Endometrium (tissue), 2 donors: Measurements from ENCODE around the gene ECPAS.
"Not testable (repeated sequence)": the region's sequence is repeated elsewhere in the genome, so short reads cannot be mapped to it uniquely, and the experiment has no call there.

Experiments used
- FAIRE-seq: peaks from 2 replicates; lab custom pipeline; 2012; peaks lifted over from hg19 to GRCh38; lab: Jason Lieb, UNC
- donor health status: control.
- donor health status: control.

The ECPAS gene, protein sequence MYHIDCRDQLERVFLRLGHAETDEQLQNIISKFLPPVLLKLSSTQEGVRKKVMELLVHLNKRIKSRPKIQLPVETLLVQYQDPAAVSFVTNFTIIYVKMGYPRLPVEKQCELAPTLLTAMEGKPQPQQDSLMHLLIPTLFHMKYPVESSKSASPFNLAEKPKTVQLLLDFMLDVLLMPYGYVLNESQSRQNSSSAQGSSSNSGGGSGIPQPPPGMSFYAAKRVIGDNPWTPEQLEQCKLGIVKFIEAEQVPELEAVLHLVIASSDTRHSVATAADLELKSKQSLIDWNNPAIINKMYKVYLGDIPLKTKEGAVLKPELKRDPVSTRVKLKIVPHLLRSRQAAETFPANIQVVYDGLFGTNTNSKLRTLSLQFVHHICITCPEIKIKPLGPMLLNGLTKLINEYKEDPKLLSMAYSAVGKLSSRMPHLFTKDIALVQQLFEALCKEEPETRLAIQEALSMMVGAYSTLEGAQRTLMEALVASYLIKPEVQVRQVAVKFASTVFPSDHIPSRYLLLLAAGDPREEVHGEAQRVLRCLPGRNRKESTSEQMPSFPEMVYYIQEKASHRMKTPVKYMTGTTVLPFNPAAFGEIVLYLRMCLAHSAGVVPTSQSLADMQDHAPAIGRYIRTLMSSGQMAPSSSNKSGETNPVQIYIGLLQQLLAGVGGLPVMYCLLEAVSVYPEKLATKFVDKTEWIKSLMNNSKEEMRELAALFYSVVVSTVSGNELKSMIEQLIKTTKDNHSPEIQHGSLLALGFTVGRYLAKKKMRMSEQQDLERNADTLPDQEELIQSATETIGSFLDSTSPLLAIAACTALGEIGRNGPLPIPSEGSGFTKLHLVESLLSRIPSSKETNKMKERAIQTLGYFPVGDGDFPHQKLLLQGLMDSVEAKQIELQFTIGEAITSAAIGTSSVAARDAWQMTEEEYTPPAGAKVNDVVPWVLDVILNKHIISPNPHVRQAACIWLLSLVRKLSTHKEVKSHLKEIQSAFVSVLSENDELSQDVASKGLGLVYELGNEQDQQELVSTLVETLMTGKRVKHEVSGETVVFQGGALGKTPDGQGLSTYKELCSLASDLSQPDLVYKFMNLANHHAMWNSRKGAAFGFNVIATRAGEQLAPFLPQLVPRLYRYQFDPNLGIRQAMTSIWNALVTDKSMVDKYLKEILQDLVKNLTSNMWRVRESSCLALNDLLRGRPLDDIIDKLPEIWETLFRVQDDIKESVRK (N-terminal part only)

DNA sequence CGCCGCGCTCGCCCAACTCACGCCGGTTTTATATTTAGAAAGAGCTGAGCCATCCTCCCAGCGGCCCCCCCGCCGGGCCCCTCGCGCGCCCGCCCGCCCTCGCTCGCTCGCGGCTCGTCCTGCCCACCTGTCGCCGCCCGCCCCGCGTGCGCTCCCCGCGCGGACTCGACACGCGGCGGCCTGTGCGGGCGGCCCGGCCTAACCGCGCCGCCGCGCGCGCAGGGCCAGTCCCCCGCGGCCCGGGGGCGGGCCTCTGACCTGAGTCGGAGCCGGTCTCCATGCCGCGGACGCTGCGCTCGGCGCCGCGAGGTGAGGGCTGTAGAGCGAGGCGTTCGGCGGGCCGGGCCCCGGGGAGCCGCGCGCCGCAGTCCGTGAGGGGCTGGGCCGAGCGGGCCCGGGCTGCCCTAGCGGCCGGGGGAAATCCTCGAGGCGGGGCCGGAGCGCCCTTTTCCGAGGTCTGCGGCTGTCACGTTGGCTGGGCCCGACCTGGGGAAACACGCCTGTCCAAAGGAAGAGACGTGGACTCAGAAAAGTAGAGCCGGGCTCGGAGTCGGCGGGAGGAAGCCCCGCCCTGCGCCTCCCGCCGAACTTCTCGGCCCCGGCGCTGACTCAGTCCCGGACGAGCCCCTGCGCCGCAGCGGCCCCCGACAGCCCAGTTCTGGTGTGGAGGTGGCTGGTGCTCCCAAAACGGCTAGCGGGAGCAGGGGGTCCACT is at the start of gene ECPAS:
TSS of gene ECPAS (minus strand) at position 526 of the 714 bp plus-strand sequence. CDS start 11,465 bp downstream, outside the sequence.
- no peak for FAIRE-seq

DNA sequence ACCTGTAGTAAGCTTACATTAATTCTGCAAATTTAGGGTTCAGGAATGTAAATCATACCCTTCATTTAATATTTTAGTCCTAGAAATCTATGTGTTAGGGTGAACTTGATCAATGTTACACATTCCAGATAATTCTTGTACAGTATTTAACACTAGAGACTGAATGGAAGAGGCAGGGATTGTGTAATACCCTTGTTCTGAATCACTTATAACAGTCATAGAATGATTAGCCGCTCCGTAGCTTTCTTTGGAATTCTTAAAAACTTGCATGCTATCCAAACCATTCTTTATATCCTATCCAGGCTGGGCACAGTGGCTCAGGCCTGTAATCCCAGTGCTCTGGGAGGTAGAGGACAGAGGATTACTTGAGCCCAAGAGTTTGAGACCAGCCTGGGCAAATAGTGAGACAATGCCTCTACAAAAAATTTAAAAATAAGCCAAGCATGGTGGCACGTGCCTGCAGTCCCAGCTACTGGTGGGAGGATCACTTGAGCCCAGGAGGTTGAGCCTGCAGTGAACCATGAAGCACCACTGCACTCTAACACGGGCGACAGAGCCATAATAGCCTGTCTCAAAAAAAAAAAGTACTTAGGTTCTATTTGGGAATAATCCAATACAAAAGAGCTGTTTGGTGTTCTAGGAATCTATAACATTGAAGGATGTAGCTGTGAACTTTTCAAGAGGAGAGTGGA is 49.1 kb upstream of the ECPAS start:
- no peak for FAIRE-seq

DNA sequence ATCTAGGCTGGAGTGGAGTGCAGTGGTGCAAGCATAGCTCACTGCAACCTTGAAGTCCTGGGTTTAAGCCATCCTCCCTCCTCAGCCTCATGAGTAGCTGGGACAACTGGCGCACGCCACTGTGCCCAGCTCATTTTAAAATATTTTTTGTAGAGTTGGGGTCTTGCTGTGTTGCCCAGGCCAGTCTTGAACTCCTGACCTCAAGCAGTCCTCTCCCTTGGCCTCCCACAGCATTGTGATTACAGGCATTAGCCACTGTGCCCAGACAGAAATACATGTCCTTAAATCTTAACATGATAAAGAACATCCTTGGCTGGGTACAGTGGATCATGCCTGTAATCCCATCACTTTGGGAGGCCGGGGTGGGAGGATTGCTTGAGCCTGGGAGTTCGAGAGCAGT is 47.5 kb upstream of the ECPAS start:
- FAIRE-seq, result no peak

DNA sequence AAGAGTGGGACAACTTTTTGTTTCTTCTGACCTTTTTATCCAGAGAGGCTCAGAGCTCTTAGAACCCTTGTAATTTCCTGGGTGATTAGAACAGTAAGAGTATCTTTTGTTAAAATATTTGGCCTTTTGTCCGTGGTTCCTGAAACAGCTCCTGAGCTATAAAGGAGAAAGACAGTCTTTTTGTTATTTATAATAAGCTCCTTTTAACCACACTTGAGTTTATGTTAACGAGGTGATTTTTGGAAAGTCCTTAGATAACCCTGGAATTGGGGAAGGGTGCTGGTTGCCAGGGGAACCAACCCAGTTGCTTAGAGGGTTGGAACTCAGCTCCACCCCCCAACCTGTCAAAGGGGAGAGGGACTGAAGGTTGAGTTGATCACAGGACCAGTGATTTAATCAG is 45.6 kb upstream of the ECPAS start:
- no peak for FAIRE-seq

DNA sequence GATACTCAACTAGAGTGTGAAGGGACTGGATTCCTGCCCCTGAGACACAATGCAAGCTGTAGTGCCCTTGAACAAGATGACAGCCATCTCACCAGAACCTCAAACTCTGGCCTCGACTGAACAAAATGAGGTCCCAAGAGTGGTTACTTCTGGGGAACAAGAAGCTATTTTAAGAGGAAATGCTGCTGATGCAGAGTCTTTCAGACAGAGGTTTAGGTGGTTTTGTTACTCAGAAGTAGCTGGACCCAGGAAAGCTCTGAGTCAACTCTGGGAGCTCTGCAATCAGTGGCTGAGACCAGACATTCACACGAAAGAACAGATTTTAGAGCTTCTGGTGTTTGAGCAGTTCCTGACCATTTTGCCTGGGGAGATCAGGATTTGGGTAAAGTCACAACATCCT is 43.2 kb upstream of the ECPAS start:
- no peak for FAIRE-seq

DNA sequence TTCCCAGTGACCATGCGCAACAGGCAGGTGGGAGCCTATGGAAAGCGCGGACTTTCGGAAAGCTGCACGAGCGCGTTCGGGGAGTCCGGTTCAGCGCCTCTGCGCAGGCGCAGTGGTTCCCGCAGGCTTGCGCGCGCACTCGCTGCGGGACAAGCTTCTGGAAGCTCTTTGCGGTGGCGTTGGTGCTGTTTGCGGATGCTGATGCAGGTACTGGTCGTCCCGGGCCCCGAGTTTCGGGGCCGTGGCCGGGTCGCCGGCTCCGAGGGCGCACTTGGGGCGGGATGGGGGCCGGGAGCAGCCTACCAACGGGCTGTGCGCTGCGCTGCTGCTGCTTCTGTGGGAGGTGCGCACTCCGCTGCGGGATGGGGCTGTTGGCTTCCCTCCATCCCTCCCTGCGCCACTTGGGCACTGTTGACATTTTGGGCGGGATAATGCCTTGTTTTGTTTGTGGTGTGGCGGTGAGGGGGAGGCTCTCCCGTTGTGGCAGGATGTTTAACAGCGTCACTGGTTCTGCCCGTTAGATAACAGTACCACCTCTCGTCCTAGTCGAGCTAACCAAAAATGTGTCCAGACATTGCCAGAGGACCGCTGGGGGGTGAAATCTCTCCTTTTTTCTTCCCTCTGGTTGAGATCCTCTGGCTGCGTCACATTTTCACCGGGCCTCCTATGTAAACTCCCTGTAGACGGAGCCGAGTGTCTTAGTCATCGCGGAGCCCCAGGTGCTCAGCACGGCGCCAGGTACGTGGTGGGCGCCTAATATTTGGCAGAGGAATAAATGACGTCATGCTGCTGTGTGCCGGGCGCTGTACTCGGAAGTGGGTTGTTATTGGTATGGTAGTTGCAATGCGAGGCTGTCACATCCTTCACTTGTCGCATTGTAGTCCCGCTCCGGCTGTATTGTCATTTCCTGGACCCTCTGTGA is 41.1 kb upstream of the ECPAS start, which contains the start of gene ZNF483:
TSS of gene ZNF483 (plus strand) at position 124 of the 922 bp plus-strand sequence. CDS start 2,217 bp downstream, outside the sequence.
- no peak for FAIRE-seq

DNA sequence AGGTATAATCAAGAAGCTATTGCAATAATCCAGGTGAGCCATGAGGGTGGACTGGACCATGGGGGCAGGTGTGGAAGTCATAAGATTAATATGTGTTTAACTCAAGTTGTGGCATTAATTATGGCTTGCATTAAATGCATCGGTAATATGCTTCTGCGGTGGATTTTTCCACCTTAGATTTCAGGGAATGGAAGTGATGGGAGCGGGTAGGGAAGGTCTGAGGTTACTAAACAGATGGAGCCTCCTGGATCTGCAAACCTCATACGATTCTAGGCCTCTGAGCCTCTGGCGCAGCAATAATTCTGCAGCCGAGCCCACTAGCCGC is 40.5 kb upstream of the ECPAS start:
- FAIRE-seq, result no peak

DNA sequence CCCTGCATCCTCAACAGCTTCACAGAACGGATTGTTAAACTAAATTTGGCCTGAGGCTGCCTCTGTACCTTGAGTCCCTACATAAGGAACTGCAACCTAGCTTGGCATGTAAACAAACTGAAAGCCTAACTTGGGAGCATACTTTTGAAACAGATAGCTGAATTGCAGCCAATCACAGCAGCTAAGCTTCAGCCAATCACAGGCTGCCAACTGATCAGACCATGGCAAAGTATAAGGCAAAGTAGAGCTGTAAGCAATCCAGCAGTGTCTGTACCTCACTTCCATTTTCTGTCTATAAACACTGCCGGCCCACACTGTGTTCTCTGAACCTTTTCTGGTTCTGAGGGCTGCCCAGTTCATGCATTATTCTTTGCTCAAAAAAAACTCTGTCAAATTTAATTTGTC is 31.9 kb upstream of the ECPAS start:
- FAIRE-seq, result no peak

DNA sequence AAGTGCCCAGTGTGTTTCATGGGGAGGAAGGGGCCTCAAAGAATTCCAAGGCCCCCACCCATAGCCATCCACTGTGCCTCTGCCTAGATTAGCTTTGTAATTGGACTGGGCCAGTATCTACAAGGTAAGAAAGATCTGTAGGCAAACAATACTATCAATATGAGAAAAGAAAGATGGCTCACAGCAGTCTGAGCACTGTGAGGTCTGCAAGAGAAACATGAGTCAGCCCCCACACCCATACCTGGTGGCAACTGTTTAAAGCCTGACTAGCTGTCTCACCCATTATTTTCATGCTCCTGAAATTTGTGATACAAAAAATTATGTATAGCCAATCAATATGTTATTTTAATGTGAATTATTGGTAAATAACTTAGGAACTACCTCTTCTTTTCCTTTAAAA is 30.8 kb upstream of the ECPAS start:
- no peak for FAIRE-seq

DNA sequence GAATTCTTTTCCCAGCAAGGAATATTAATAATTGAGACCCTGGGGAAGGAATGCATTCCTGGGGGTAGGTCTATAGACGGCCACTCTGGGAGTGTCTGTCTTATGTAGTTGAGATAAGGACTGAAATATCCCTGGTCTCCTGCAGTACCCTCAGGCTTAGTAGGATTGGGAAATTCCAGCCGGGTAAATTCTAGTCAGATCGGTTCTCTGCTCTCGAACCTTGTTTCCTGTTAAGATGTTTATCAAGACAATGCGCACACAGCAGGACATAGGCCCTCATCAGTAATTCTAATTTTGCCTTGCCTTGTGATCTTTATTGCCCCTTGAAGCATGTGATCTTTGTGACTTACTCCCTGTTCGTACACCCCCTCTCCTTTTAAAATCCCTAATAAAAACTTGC is 27.4 kb upstream of the ECPAS start:
- not testable (repeated sequence) for FAIRE-seq

DNA sequence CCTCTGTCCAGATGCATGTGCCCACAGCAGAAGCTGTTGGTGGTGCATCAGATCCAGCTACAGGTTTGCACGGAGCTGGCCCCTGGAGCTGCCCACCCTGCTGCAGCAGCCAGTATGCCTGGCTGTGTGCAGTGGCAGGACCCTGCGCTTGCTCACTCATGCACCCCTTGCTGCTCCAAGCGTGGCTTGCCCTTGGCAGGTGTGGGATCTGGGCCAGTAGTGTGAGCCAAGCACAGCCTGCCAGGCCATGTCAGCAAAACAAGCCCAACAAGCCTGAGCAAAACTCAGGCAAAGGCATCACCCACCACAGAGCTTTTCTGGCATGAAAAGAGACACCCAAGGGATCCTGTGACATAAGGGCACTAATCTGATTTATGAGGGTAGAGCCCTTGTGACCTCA is 18.3 kb upstream of the ECPAS start:
- FAIRE-seq, result no peak

DNA sequence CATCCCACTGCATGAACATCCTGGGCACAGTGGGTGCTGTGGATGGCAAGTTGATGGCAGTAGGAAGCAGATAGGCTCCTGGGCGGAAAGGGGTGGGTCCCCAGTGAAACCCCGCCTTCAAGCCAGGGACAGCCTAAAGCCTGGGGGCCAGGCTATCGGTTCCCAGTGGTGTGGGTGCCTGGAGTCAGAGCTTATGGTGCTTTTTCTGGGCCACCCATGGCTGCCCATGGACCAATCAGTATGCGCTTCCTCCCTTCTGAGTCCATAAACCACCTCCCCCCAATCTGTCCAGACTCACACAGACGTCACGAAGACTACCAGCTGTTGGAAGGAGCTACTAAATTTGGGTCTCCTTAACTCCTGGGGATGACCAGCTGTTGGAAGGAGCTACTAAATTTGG is 17.5 kb upstream of the ECPAS start:
- no peak for FAIRE-seq

DNA sequence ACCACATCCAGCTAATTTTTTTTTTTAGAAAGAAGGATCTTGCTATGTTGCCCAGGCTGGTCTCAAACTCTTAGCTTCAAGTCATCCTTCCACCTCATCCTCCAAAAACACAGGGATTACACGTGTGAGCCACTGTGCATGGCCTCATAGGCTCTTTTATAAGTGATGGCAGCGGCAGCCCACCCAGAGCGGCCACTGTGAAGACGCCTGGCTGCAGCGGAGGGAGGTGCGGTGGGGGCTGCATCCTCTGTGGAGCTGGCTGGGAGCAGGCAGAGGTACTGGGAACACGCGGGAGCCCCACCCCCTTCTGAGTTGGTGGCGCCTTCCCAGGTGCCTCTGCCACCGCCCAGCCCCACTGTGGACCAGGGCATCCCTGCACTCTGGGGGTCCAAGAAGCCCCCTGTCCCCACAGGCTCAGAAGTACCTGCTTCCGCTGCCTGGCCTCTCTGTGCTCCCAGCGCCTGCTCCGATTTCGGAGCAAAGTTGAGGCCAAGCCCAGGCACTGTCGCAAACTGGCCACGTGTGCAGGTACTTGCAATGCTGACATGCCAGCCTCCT is 16.9 kb upstream of the ECPAS start:
- FAIRE-seq, result no peak

DNA sequence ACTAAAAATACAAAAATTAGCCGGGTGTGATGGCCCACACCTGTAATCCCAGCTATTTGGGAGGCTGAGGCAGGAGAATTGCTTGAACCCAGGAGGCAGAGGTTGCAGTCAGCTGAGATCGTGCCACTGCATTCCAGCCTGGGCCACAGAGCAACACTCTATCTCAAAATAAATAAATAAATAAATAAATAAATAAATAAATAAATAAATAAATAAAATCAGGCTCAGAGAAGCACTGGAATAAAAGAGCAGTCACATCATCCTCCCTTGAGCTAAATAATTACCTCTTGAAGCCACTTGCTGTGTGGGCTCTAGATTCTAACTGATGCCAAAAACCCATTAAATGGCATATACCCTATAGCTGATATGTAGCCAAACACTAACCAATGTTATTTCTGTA is 13.0 kb upstream of the ECPAS start:
- not testable (repeated sequence) for FAIRE-seq

DNA sequence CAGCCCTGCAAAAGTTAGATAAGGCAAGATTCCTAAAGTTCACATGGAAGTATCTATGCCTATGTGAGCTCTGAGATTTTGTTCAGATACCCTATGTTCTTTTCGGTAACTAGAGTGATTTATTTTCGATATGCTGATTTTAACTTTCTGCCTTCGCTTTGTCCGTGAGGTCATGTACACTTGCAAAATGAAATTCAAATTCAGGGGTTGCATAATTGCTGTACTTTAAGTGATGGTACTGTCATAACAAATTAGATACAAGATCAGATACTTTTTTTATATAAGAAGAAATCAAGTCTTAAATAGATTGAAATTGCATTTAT is 350 bp upstream of the ECPAS start:
- FAIRE-seq, result no peak

DNA sequence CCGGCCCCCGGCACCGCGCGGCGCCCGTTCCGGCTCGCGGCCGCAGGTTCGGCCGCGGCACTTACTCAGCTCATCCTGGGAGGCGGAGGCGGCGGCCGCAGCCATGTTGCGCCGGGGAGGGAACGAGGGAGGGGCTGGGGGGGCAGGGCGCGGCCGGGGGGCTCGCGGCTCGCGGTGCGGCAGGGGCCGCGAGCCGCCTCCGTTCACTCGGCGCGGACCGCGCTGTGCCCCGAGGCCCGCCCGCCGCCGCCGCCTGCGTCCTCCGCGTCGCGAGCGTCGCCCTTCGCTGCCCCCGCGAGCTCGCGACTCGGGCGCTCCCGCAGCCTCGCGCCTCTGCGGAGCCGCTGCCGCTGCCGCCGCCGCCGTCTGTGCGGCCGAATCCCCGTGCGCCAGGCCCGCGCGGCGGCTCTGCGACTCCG is 735 bp downstream of the ECPAS start:
- FAIRE-seq, result no peak

DNA sequence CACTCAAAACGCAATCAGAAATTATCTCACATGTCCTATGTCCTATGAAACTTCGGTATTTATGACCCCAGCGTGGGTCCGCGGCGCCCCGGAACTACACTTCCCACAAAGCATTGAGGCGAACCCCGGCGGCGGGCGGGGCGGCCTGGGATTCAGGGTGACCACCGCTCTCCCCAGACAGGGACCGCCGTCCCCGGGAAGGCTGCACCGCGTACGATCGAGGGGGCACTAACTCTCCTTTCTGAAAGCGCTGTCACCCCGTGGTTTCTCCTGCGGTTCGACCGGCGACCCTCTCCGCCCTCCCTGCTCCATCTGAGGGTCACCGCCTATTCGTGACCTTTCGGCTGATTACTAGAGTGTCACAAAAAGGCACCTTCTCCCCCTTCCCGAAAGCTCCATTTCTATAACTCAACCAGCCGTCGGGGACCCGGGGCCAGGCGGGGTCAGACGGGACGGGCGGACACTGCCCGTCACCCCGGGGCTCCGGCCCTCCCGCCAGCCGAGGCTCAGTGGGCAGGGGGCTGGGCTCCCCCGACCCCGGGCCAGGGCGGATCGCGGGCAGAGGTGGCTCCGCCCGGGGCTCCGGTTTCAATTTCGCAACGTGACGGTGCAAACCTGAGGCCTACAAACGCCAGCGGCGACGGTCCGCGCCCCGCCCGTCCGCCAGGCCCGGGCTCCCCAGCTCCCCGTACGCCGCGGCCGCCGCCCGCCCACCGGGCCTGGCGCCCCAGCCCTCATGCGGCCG is 1.3 kb downstream of the ECPAS start:
- no peak for FAIRE-seq

DNA sequence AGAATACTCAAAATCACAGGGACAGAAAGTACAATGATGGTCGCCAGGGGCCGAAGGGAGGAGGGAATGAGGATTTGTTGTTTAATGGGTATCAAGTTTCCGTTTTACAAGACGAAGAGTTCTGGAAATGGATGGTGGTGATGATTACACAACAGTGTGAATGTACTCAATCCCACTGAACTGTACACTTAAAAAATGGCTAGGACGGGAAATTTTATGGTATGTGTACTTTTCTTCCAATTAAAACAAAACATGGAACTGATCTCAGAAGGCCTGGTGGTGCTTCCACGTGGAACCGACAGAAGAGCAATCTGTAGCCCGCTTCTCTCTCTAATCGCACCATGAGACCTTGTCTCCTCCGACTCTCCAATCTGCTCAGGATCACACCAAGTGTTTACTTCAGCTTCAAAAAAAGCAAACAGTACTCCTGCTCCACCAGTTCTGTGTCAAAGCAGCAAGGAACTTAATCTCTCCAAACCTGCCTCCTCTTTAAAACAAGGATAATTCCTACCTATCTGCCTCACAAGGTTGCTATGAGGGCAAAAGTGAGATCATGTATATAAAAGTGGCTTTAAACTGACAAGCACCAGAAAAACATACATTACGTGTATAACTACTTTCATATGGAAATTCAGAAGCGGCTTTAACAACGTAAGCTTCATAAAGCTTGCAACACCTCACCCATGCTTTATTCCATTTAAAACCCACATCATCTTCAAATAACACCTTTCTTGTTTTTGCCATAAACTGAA is 2.1 kb downstream of the ECPAS start:
- no peak for FAIRE-seq

DNA sequence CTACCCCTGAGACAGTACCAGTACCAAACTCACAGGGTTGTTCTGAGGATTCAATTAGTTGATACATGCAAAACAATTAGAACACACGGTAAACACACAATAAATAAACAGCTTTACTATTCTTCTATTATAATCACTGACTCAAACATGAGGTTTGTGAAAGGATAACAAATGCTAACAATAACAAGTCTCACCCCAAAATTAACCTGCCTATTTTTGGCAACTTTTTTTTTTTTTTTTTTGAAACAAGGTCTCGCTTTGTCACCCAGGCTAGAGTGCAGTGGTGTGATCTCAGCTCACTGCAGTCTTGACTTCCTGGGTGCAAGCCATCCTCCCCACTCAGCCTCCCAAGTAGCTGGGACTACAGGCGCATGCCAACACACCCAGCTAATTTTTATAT is 6.5 kb downstream of the ECPAS start:
- no peak for FAIRE-seq
